DND-41 (cell line): Measurements from ENCODE around the gene KIF5A.

Source experiments
- CTCF ChIP-seq: IDR thresholded peaks from 2 replicates; pipeline ENCODE4 v1.5.1; 2012; ENCODE audit warnings: borderline replicate concordance, low read length, moderate library complexity, mild to moderate bottlenecking; ENCODE audit not compliant: poor library complexity, severe bottlenecking; ENCODE audit errors: extremely low read depth
- EZH2 ChIP-seq: IDR thresholded peaks from 3 replicates; pipeline ENCODE4 v1.6.1; 2012; ENCODE audit warnings: borderline replicate concordance, low read depth, mild to moderate bottlenecking, moderate library complexity, low read length, inconsistent platforms; ENCODE audit not compliant: severe bottlenecking

GRCh38 chr12:57531836-57532235, 18.0 kb upstream of the KIF5A start:
- TF ChIP-seq CTCF: no peak
- no peak for TF ChIP-seq EZH2
